ENCODE data around the gene CHAD. TPM values are rescaled to one million over a fixed set of nuclear protein-coding genes. Genes with fewer than 3 reads are reported as not detected.

The CHAD gene
- total and polyA plus RNA-seq, 2 of the 13 experiments (the other 11 are each of a cell fraction or from before 2014, with no cell fraction given) = 1.4 TPM; not detected in 1

DNA sequence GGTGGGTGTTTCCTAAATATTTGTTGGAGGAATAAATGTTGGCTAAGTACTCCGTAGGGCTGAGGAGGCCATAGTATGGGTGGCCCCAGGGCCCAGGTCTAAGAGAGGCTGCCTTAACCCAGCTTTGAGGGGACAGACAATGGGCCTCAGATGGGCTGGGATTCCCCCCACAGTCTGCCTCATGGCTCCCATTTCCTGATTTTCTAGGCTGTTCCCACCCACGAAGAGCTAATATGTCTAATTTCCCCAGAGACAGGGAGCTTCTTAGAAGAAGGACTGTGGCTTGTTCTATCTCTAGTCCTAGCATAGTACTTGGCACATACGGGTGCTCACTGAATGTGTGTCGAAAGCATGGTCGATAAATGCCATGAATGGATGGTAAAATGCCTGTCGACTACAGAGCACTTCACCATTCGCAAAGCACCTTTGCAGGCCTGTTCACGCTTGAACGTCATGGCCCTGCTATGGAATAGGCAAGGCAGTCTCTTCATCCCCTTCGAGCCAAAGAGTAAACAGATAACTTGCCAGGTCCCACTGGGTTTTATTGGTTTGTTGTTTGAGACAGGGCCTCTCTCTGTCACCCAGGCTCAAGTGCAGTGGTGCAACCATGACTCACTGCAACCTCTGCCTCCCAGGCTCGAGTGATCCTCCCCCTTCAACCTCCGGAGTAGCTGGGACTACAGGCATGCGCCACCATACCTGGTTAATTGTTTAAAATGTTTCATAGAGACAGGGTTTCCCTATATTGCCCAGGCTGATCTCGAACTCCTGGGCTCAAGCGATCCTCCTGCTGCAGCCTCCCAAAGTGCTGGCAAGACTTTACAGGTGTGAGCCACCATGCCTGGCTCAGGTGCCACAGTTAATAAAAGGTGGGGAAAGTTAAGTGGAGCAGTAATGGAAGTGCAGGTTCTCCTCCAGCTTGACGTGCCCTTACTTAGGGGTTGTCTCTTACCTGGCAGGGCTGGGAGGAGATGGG, 9.7 kb downstream of the CHAD start (continued):
- TF ChIP-seq, protein P1, sequence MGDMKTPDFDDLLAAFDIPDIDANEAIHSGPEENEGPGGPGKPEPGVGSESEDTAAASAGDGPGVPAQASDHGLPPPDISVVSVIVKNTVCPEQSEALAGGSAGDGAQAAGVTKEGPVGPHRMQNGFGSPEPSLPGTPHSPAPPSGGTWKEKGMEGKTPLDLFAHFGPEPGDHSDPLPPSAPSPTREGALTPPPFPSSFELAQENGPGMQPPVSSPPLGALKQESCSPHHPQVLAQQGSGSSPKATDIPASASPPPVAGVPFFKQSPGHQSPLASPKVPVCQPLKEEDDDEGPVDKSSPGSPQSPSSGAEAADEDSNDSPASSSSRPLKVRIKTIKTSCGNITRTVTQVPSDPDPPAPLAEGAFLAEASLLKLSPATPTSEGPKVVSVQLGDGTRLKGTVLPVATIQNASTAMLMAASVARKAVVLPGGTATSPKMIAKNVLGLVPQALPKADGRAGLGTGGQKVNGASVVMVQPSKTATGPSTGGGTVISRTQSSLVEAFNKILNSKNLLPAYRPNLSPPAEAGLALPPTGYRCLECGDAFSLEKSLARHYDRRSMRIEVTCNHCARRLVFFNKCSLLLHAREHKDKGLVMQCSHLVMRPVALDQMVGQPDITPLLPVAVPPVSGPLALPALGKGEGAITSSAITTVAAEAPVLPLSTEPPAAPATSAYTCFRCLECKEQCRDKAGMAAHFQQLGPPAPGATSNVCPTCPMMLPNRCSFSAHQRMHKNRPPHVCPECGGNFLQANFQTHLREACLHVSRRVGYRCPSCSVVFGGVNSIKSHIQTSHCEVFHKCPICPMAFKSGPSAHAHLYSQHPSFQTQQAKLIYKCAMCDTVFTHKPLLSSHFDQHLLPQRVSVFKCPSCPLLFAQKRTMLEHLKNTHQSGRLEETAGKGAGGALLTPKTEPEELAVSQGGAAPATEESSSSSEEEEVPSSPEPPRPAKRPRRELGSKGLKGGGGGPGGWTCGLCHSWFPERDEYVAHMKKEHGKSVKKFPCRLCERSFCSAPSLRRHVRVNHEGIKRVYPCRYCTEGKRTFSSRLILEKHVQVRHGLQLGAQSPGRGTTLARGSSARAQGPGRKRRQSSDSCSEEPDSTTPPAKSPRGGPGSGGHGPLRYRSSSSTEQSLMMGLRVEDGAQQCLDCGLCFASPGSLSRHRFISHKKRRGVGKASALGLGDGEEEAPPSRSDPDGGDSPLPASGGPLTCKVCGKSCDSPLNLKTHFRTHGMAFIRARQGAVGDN (CRISPR knock-in tag; IDR thresholded peaks at IDR 0.05) = peak; percentile 73
- TF ChIP-seq NCOR1 (IDR thresholded peaks at IDR 0.05; ENCODE audit: borderline replicate concordance, low read length) = peak; percentile 25; the same call in 1 of the 2 replicates
- TF ChIP-seq, protein P2, sequence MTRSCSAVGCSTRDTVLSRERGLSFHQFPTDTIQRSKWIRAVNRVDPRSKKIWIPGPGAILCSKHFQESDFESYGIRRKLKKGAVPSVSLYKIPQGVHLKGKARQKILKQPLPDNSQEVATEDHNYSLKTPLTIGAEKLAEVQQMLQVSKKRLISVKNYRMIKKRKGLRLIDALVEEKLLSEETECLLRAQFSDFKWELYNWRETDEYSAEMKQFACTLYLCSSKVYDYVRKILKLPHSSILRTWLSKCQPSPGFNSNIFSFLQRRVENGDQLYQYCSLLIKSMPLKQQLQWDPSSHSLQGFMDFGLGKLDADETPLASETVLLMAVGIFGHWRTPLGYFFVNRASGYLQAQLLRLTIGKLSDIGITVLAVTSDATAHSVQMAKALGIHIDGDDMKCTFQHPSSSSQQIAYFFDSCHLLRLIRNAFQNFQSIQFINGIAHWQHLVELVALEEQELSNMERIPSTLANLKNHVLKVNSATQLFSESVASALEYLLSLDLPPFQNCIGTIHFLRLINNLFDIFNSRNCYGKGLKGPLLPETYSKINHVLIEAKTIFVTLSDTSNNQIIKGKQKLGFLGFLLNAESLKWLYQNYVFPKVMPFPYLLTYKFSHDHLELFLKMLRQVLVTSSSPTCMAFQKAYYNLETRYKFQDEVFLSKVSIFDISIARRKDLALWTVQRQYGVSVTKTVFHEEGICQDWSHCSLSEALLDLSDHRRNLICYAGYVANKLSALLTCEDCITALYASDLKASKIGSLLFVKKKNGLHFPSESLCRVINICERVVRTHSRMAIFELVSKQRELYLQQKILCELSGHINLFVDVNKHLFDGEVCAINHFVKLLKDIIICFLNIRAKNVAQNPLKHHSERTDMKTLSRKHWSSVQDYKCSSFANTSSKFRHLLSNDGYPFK (CRISPR knock-in tag; IDR thresholded peaks at IDR 0.05; ENCODE audit: borderline replicate concordance) = peak; percentile 36; the same call in 1 of the 2 replicates
- peak; percentile 82; the same call in 1 of the 2 replicates for TF ChIP-seq ZNF614 (CRISPR knock-in tag; IDR thresholded peaks at IDR 0.05; ENCODE audit: borderline replicate concordance)
- TF ChIP-seq HNF4A (CRISPR knock-in tag; IDR thresholded peaks at IDR 0.05) = peak; percentile 62; the same call in 1 of the 2 replicates
- no peak for TF ChIP-seq ZBTB1 (CRISPR knock-in tag; IDR thresholded peaks at IDR 0.05; ENCODE audit: borderline replicate concordance)
- no peak for TF ChIP-seq ZNF879 (CRISPR knock-in tag; IDR thresholded peaks at IDR 0.05)
- TF ChIP-seq MIXL1 (CRISPR knock-in tag; IDR thresholded peaks at IDR 0.05) = peak; percentile 42; the same call in 1 of the 2 replicates
- 0 out of 2 replicates have a peak, but pooled peaks have one; percentile 64 for TF ChIP-seq RNF2 (conservative IDR thresholded peaks at IDR 0.05; ENCODE audit: low read depth)
- TF ChIP-seq, protein P3, sequence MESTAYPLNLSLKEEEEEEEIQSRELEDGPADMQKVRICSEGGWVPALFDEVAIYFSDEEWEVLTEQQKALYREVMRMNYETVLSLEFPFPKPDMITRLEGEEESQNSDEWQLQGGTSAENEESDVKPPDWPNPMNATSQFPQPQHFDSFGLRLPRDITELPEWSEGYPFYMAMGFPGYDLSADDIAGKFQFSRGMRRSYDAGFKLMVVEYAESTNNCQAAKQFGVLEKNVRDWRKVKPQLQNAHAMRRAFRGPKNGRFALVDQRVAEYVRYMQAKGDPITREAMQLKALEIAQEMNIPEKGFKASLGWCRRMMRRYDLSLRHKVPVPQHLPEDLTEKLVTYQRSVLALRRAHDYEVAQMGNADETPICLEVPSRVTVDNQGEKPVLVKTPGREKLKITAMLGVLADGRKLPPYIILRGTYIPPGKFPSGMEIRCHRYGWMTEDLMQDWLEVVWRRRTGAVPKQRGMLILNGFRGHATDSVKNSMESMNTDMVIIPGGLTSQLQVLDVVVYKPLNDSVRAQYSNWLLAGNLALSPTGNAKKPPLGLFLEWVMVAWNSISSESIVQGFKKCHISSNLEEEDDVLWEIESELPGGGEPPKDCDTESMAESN (CRISPR knock-in tag; conservative IDR thresholded peaks at IDR 0.05) = peak; percentile 79; the same call in 1 of the 2 replicates
- TF ChIP-seq, protein P4, sequence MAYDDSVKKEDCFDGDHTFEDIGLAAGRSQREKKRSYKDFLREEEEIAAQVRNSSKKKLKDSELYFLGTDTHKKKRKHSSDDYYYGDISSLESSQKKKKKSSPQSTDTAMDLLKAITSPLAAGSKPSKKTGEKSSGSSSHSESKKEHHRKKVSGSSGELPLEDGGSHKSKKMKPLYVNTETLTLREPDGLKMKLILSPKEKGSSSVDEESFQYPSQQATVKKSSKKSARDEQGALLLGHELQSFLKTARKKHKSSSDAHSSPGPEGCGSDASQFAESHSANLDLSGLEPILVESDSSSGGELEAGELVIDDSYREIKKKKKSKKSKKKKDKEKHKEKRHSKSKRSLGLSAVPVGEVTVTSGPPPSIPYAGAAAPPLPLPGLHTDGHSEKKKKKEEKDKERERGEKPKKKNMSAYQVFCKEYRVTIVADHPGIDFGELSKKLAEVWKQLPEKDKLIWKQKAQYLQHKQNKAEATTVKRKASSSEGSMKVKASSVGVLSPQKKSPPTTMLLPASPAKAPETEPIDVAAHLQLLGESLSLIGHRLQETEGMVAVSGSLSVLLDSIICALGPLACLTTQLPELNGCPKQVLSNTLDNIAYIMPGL (CRISPR knock-in tag; IDR thresholded peaks at IDR 0.05; ENCODE audit: borderline replicate concordance in 1 of 2, low read depth in 1 of 2) = peak in 1 of 2 experiments; percentile 61; a peak in 2 of 4 replicates
- TF ChIP-seq YEATS2 (CRISPR knock-in tag; IDR thresholded peaks at IDR 0.05; ENCODE audit: borderline replicate concordance) = peak; percentile 48; the same call in 1 of the 2 replicates
- TF ChIP-seq ZNF441 (CRISPR knock-in tag; IDR thresholded peaks at IDR 0.05; ENCODE audit: borderline replicate concordance) = no peak
- 0 out of 2 replicates have a peak, but pooled peaks have one; percentile 19 for TF ChIP-seq STAG1 (CRISPR knock-in tag; IDR thresholded peaks at IDR 0.05)
- no peak for TF ChIP-seq ZNF230 (CRISPR knock-in tag; IDR thresholded peaks at IDR 0.05)
